Measurements from ENCODE around the gene MIA.
"Not testable (repeated sequence)": the region's sequence is repeated elsewhere in the genome, so short reads cannot be mapped to it uniquely, and the experiment has no call there.

DNA sequence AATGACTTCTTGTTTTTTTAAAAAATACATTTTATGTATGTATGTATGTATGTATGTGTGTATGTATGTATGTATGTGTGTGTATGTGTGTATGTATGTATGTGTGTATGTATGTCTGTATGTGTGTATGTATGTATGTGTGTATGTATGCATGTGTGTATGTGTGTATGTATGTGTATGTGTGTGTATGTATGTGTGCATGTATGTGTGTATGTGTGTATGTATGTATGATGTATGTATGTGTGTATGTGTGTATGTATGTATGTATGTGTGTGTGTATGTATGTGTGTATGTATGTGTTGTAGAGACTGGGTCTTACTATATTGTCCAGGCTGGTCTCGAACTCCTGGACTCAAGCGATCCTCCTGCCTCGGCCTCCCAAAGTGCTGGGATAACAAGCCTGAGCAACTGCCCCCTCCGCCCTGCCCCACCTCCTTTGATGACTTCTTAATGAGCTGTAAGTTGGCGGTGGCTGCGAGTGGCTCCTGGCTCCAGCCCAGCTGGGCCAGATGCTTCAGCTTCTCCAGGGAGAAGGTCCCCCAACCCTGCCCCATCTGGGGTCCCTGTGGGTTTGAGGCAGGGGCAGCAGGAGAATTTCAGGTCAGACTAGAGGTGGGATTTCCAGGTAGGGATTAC lies 50.3 kb downstream of the MIA start:
- not testable (repeated sequence) for TF ChIP-seq POLR2AphosphoS5, POLR2A (IDR thresholded peaks at IDR 0.05)
- TF ChIP-seq, protein P1, sequence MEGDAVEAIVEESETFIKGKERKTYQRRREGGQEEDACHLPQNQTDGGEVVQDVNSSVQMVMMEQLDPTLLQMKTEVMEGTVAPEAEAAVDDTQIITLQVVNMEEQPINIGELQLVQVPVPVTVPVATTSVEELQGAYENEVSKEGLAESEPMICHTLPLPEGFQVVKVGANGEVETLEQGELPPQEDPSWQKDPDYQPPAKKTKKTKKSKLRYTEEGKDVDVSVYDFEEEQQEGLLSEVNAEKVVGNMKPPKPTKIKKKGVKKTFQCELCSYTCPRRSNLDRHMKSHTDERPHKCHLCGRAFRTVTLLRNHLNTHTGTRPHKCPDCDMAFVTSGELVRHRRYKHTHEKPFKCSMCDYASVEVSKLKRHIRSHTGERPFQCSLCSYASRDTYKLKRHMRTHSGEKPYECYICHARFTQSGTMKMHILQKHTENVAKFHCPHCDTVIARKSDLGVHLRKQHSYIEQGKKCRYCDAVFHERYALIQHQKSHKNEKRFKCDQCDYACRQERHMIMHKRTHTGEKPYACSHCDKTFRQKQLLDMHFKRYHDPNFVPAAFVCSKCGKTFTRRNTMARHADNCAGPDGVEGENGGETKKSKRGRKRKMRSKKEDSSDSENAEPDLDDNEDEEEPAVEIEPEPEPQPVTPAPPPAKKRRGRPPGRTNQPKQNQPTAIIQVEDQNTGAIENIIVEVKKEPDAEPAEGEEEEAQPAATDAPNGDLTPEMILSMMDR (IDR thresholded peaks at IDR 0.05 in 8 of 11, conservative IDR thresholded peaks at IDR 0.05 in 3 of 11) = not testable (repeated sequence)
